C4-2B (cell line): ENCODE results near the gene NUP42.

Experiments used
- H3K27ac ChIP-seq: fragments of 450-650 bp; 2 replicates; pipeline ENCODE4 v1.5.1; 2017
- CTCF ChIP-seq: fragments of 450-650 bp; conservative IDR thresholded peaks from 2 replicates; pipeline ENCODE4 v1.5.1; 2017; ENCODE audit warnings: mild to moderate bottlenecking
- ZFX ChIP-seq: fragments of 450-650 bp; IDR thresholded peaks from 2 replicates; pipeline ENCODE4 v1.6.1; 2017

The NUP42 gene

GRCh38 chr7:23181684-23182553, at the start of gene NUP42:
NUP42 (plus strand) TSS chr7:23182048; CDS start chr7:23182086, 38 bp downstream.
- H3K27ac ChIP-seq, result peak within 1 kb of the TSS; percentile 87
- TF ChIP-seq ZFX (peak; percentile 96), CTCF (no peak)

- no peak for TF ChIP-seq ZFX
- no peak for TF ChIP-seq CTCF
- no peak overlapping the region for H3K27ac ChIP-seq
Observed at GRCh38 chr7:23133797-23134196, 48.1 kb upstream of the NUP42 start.

- no peak for TF ChIP-seq ZFX
- TF ChIP-seq CTCF, result no peak
- no peak overlapping the region for H3K27ac ChIP-seq
Observed at GRCh38 chr7:23135755-23136154, 46.1 kb upstream of the NUP42 start.

- TF ChIP-seq ZFX (no peak), CTCF (no peak)
- no peak overlapping the region for H3K27ac ChIP-seq
Observed at GRCh38 chr7:23136216-23136615, 45.6 kb upstream of the NUP42 start.

- TF ChIP-seq CTCF (no peak), ZFX (no peak)
- no peak overlapping the region for H3K27ac ChIP-seq
Observed at GRCh38 chr7:23157679-23158078, 24.2 kb upstream of the NUP42 start.

GRCh38 chr7:23158546-23158945, 23.3 kb upstream of the NUP42 start:
- TF ChIP-seq CTCF (no peak), ZFX (no peak)

GRCh38 chr7:23161482-23161881, 20.4 kb upstream of the NUP42 start:
- no peak overlapping the region for H3K27ac ChIP-seq
- TF ChIP-seq ZFX (no peak), CTCF (no peak)

More at GRCh38 chr7:23158546-23158945, 23.3 kb upstream of the NUP42 start:
- H3K27ac ChIP-seq, result no peak overlapping the region
